Liver (tissue), 9 donors: Measurements from ENCODE around the gene PPL. TPM values are rescaled to one million over a fixed set of nuclear protein-coding genes. Genes with fewer than 3 reads are reported as not detected.
"Not testable (repeated sequence)": the region's sequence is repeated elsewhere in the genome, so short reads cannot be mapped to it uniquely, and the experiment has no call there.

Source experiments
- DNase-seq: peaks from one replicate; pipeline ENCODE4 v3.0.0-alpha.2; 2017; ENCODE audit warnings: low spot score
- H3K27ac ChIP-seq, 2 donors: one replicate each; pipeline ENCODE4 v1.7.0; 2013; ENCODE audit warnings: inconsistent platforms in 2 of 2, low read length in 2 of 2, control low read depth in 1 of 2, low read depth in 1 of 2, mild to moderate bottlenecking in 1 of 2
- H3K27me3 ChIP-seq, 4 donors: one replicate each; pipeline versions ENCODE4 v1.6.1 to v1.7.0; 2013; ENCODE audit warnings: low read length in 3 of 4, inconsistent platforms in 1 of 4, mild to moderate bottlenecking in 1 of 4, moderate library complexity in 1 of 4; ENCODE audit not compliant: control insufficient read depth in 4 of 4, insufficient read depth in 4 of 4
- H3K36me3 ChIP-seq, 4 donors: one replicate each; pipeline versions ENCODE4 v1.6.1 to v1.7.0; 2013; ENCODE audit warnings: low read length in 3 of 4, mild to moderate bottlenecking in 3 of 4, low read depth in 1 of 4, moderate library complexity in 1 of 4; ENCODE audit not compliant: control insufficient read depth in 4 of 4, insufficient read depth in 3 of 4
- H3K4me1 ChIP-seq, 4 donors: one replicate each; pipeline versions ENCODE4 v1.6.1 to v1.7.0; 2013; ENCODE audit warnings: low read length in 3 of 4, mild to moderate bottlenecking in 3 of 4, moderate library complexity in 1 of 4; ENCODE audit not compliant: control insufficient read depth in 4 of 4, insufficient read depth in 4 of 4
- H3K4me3 ChIP-seq, 3 donors: one replicate each; pipeline versions ENCODE4 v1.6.1 to v1.7.0; 2013; ENCODE audit warnings: low read length in 3 of 3, control low read depth in 1 of 3, low read depth in 1 of 3, mild to moderate bottlenecking in 1 of 3
- H3K9ac ChIP-seq, 2 donors: one replicate each; pipeline ENCODE4 v1.7.0; 2013; ENCODE audit warnings: low read length in 2 of 2, mild to moderate bottlenecking in 2 of 2, moderate library complexity in 2 of 2, control low read depth in 1 of 2, low read depth in 1 of 2
- H3K9me3 ChIP-seq, 4 donors: one replicate each; pipeline versions ENCODE4 v1.6.1 to v1.7.0; 2013; ENCODE audit warnings: low read length in 3 of 4; ENCODE audit not compliant: control insufficient read depth in 4 of 4
- EGR1 ChIP-seq, 2 donors: IDR thresholded peaks; 2 replicates each; pipeline ENCODE4 v1.6.1; 2016 to 2018; ENCODE audit warnings: antibody characterized with exemption in 2 of 2, low read depth in 2 of 2
- FOXA1 ChIP-seq: IDR thresholded peaks from 2 replicates; pipeline ENCODE4 v1.6.1; 2016; ENCODE audit warnings: antibody characterized with exemption
- GABPA ChIP-seq, 2 donors: IDR thresholded peaks in 1 of 2; conservative IDR thresholded peaks in 1 of 2; 2 replicates each; pipeline ENCODE4 v1.6.1; 2016; ENCODE audit warnings: antibody characterized with exemption in 2 of 2, mild to moderate bottlenecking in 1 of 2, moderate library complexity in 1 of 2
- HNF4A ChIP-seq, 2 donors: conservative IDR thresholded peaks; 2 replicates each; pipeline ENCODE4 v1.6.1; 2016; ENCODE audit warnings: antibody characterized with exemption in 2 of 2, mild to moderate bottlenecking in 2 of 2
- JUND ChIP-seq, 2 donors: IDR thresholded peaks; 2 replicates each; pipeline ENCODE4 v1.6.1; 2016; ENCODE audit warnings: antibody characterized with exemption in 2 of 2
- MAX ChIP-seq: IDR thresholded peaks from 2 replicates; pipeline ENCODE4 v1.6.1; 2016; ENCODE audit warnings: antibody characterized with exemption
- RAD21 ChIP-seq, 2 donors: IDR thresholded peaks; 2 replicates each; pipeline ENCODE4 v1.6.1; 2016; ENCODE audit warnings: antibody characterized with exemption in 2 of 2, mild to moderate bottlenecking in 2 of 2
- RXRA ChIP-seq, 2 donors: IDR thresholded peaks; 2 replicates each; pipeline ENCODE4 v1.6.1; 2017 to 2018; ENCODE audit warnings: antibody characterized with exemption in 2 of 2, mild to moderate bottlenecking in 1 of 2
- SP1 ChIP-seq: IDR thresholded peaks from 2 replicates; pipeline ENCODE4 v1.6.1; 2018; ENCODE audit warnings: antibody characterized with exemption, mild to moderate bottlenecking
- TAF1 ChIP-seq: conservative IDR thresholded peaks from 2 replicates; pipeline ENCODE4 v1.6.1; 2016; ENCODE audit warnings: antibody characterized with exemption, mild to moderate bottlenecking
- YY1 ChIP-seq: IDR thresholded peaks from 2 replicates; pipeline ENCODE4 v1.6.1; 2016; ENCODE audit warnings: antibody characterized with exemption, mild to moderate bottlenecking
- ZBTB33 ChIP-seq: IDR thresholded peaks from 2 replicates; pipeline ENCODE4 v1.6.1; 2016; ENCODE audit warnings: antibody characterized with exemption
- WGBS: extraction: QIAGEN DNeasy Blood & Tissue Kit; methylation state at CpG from one replicate; pipeline ENCODE4 v1.1.7; 2013; 5-methylcytosine and 5-hydroxymethylcytosine counted together
- polyA plus RNA-seq, 2 donors: library from polyadenylated mRNA; stranded (reverse) in 1 of 2; unstranded in 1 of 2; fragments of 200-250 nt in 1 of 2; fragments of >200 nt in 1 of 2; fragmentation: Nextera tagmentation in 1 of 2; extraction: Ambion mirVana in 1 of 2; gene quantifications; one replicate each; pipeline versions ENCODE4 v1.2.1 to v1.2.3, GENCODE V29; 2013 to 2015
- total RNA-seq, 2 donors: library from RNA; depleted of rRNA; stranded (reverse); fragments of >200 nt; gene quantifications; one replicate each; pipeline ENCODE4 v1.2.3, GENCODE V29; 2014
- TF ChIP-seq, protein P1 (sequence below): fragments of 150-350 bp; IDR thresholded peaks from 2 replicates; pipeline ENCODE4 v1.5.1; 2017; ENCODE audit warnings: improper control_type of control experiment, low read depth, low read length; ENCODE audit not compliant: missing input control
- TF ChIP-seq, protein P2 (sequence below): IDR thresholded peaks from 2 replicates; pipeline ENCODE4 v1.6.1; 2016; ENCODE audit warnings: antibody characterized with exemption, mild to moderate bottlenecking
- donor health status: healthy.
- donor health status: healthy.
- donor health status: healthy.
- donor health status: healthy.
- donor health status: healthy.

PPL gene
- total and polyA plus RNA-seq, 4 donors: 2.1 to 26.0 (median 6.1) TPM

DNA sequence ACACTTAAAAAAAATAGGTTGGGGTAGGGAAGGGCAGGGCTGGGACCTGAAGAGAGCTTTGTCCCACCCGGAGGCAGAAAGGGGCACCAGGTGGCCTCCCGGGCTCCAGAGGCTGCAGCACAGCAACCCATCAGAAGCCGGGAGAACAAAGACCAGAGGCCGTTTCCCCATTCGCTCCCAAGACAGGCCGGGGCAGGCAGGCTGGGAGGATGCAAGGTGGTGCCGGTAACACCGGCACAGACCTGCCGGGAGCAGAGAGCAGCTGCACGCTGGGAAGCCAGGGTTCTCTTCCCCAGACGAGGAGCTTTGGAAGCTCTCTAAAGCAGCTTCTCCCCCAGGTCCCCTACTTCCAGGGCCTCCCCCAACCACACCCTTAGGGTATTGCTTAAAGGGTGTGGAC is 5.6 kb downstream of the PPL start:
- peaks cover 0 to 6% (median 0%) of the 10 kb centered on the region in 4 donors for H3K36me3 ChIP-seq
- H3K9me3 ChIP-seq: no peaks in the 10 kb centered on the region
- no peak for DNase-seq
- 91% methylated on average over 11 of the region's 11 CpGs for WGBS
- no peaks in the 10 kb centered on the region for H3K27me3 ChIP-seq
- H3K4me1 ChIP-seq: peaks cover 8 to 28% (median 22%) of the 10 kb centered on the region in 4 donors
- no peak overlapping the region for H3K4me3 ChIP-seq
- TF ChIP-seq SP1: no peak
- TF ChIP-seq FOXA1: no peak
- no peak for TF ChIP-seq HNF4A (conservative IDR thresholded peaks at IDR 0.05)
- no peak for TF ChIP-seq TAF1
- TF ChIP-seq JUND (IDR thresholded peaks at IDR 0.05): no peak
- no peak for TF ChIP-seq EGR1 (IDR thresholded peaks at IDR 0.05; ENCODE audit: low read depth in 2 of 2)
- no peak for TF ChIP-seq ZBTB33
- TF ChIP-seq GABPA (IDR thresholded peaks at IDR 0.05 in 1 of 2, conservative IDR thresholded peaks at IDR 0.05 in 1 of 2): no peak
- no peak for TF ChIP-seq RAD21 (IDR thresholded peaks at IDR 0.05)
- no peak for TF ChIP-seq MAX
- TF ChIP-seq, protein P1, sequence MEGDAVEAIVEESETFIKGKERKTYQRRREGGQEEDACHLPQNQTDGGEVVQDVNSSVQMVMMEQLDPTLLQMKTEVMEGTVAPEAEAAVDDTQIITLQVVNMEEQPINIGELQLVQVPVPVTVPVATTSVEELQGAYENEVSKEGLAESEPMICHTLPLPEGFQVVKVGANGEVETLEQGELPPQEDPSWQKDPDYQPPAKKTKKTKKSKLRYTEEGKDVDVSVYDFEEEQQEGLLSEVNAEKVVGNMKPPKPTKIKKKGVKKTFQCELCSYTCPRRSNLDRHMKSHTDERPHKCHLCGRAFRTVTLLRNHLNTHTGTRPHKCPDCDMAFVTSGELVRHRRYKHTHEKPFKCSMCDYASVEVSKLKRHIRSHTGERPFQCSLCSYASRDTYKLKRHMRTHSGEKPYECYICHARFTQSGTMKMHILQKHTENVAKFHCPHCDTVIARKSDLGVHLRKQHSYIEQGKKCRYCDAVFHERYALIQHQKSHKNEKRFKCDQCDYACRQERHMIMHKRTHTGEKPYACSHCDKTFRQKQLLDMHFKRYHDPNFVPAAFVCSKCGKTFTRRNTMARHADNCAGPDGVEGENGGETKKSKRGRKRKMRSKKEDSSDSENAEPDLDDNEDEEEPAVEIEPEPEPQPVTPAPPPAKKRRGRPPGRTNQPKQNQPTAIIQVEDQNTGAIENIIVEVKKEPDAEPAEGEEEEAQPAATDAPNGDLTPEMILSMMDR: no peak
- TF ChIP-seq YY1: no peak
- no peak for TF ChIP-seq RXRA (IDR thresholded peaks at IDR 0.05)
- TF ChIP-seq, protein P2, sequence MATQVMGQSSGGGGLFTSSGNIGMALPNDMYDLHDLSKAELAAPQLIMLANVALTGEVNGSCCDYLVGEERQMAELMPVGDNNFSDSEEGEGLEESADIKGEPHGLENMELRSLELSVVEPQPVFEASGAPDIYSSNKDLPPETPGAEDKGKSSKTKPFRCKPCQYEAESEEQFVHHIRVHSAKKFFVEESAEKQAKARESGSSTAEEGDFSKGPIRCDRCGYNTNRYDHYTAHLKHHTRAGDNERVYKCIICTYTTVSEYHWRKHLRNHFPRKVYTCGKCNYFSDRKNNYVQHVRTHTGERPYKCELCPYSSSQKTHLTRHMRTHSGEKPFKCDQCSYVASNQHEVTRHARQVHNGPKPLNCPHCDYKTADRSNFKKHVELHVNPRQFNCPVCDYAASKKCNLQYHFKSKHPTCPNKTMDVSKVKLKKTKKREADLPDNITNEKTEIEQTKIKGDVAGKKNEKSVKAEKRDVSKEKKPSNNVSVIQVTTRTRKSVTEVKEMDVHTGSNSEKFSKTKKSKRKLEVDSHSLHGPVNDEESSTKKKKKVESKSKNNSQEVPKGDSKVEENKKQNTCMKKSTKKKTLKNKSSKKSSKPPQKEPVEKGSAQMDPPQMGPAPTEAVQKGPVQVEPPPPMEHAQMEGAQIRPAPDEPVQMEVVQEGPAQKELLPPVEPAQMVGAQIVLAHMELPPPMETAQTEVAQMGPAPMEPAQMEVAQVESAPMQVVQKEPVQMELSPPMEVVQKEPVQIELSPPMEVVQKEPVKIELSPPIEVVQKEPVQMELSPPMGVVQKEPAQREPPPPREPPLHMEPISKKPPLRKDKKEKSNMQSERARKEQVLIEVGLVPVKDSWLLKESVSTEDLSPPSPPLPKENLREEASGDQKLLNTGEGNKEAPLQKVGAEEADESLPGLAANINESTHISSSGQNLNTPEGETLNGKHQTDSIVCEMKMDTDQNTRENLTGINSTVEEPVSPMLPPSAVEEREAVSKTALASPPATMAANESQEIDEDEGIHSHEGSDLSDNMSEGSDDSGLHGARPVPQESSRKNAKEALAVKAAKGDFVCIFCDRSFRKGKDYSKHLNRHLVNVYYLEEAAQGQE: no peak
- H3K27ac ChIP-seq: no peak overlapping the region
- no peak overlapping the region for H3K9ac ChIP-seq

- WGBS: 94% methylated on average over 4 of the region's 4 CpGs
- not testable (repeated sequence) for H3K27ac ChIP-seq, H3K9me3 ChIP-seq, H3K27me3 ChIP-seq, DNase-seq, H3K36me3 ChIP-seq, H3K4me3 ChIP-seq, H3K9ac ChIP-seq
- peaks cover 6 to 31% (median 24%) of the 10 kb centered on the region in 4 donors for H3K4me1 ChIP-seq
Measured at GRCh38 chr16:4929619-4930018, 7.3 kb downstream of the PPL start.
